Measurements from ENCODE around the gene TRPC6.

The TRPC6 gene

GRCh38 chr11:101487775-101488174 is 96.0 kb downstream of the TRPC6 start:
- Histone ChIP-seq H3F3A (ENCODE audit: control insufficient read depth, insufficient read depth) (no peaks in the 10 kb centered on the region), H3K4me3 (ENCODE audit: low read length) (no peak overlapping the region), H3K79me2 (ENCODE audit: control insufficient read depth, low read length) (no peaks in the 10 kb centered on the region), H3K4me2 (ENCODE audit: low read length) (no peak overlapping the region), H3K27me3 (ENCODE audit: control insufficient read depth, low read length) (no peaks in the 10 kb centered on the region), H3K27ac (ENCODE audit: low read depth, low read length) (no peak overlapping the region), H3K4me1 (ENCODE audit: control insufficient read depth, low read length) (no peaks in the 10 kb centered on the region), H3K9me2 (replicated peaks; ENCODE audit: control insufficient read depth, low read length) (no peaks in the 10 kb centered on the region), H3K36me3 (ENCODE audit: control insufficient read depth, low read length) (no peaks in the 10 kb centered on the region), H3K9me3 (ENCODE audit: control insufficient read depth, insufficient read depth, low read length) (no peaks in the 10 kb centered on the region), H4K20me1 (ENCODE audit: control insufficient read depth, insufficient read depth, low read depth, low read length) (no peaks in the 10 kb centered on the region)
- TF ChIP-seq EZH2phosphoT487 (IDR thresholded peaks at IDR 0.05; ENCODE audit: borderline replicate concordance, low read length): no peak
- no peak for TF ChIP-seq CTCF (IDR thresholded peaks at IDR 0.05; ENCODE audit: low read depth, low read length, poor library complexity, severe bottlenecking)

- Histone ChIP-seq H4K20me1 (ENCODE audit: control insufficient read depth, insufficient read depth, low read depth, low read length) (no peaks in the 10 kb centered on the region), H3K9me3 (ENCODE audit: control insufficient read depth, insufficient read depth, low read length) (no peaks in the 10 kb centered on the region), H3K4me2 (ENCODE audit: low read length) (no peak overlapping the region), H3K27me3 (ENCODE audit: control insufficient read depth, low read length) (no peaks in the 10 kb centered on the region), H3K79me2 (ENCODE audit: control insufficient read depth, low read length) (no peaks in the 10 kb centered on the region), H3K4me3 (ENCODE audit: low read length) (no peak overlapping the region), H3F3A (ENCODE audit: control insufficient read depth, insufficient read depth) (no peaks in the 10 kb centered on the region), H3K27ac (ENCODE audit: low read depth, low read length) (no peak overlapping the region), H3K36me3 (ENCODE audit: control insufficient read depth, low read length) (no peaks in the 10 kb centered on the region), H3K4me1 (ENCODE audit: control insufficient read depth, low read length) (no peaks in the 10 kb centered on the region), H3K9me2 (replicated peaks; ENCODE audit: control insufficient read depth, low read length) (no peaks in the 10 kb centered on the region)
- TF ChIP-seq EZH2phosphoT487 (IDR thresholded peaks at IDR 0.05; ENCODE audit: borderline replicate concordance, low read length): no peak
- TF ChIP-seq CTCF (IDR thresholded peaks at IDR 0.05; ENCODE audit: low read depth, low read length, poor library complexity, severe bottlenecking): no peak
These were observed 101.2 kb downstream of the TRPC6 start for GRCh38 chr11:101482556-101483124.

GRCh38 chr11:101478587-101479369 is 105.0 kb downstream of the TRPC6 start:
- no peaks in the 10 kb centered on the region for H3K9me2 ChIP-seq (replicated peaks; ENCODE audit: control insufficient read depth, low read length)
- no peak overlapping the region for H3K4me3 ChIP-seq (ENCODE audit: low read length)
- H3K4me1 ChIP-seq (ENCODE audit: control insufficient read depth, low read length): peaks cover 10% of the 10 kb centered on the region
- no peak overlapping the region for H3K27ac ChIP-seq (ENCODE audit: low read depth, low read length)
- H3F3A ChIP-seq (ENCODE audit: control insufficient read depth, insufficient read depth): no peaks in the 10 kb centered on the region
- no peaks in the 10 kb centered on the region for H4K20me1 ChIP-seq (ENCODE audit: control insufficient read depth, insufficient read depth, low read depth, low read length)
- H3K79me2 ChIP-seq (ENCODE audit: control insufficient read depth, low read length): no peaks in the 10 kb centered on the region
- H3K27me3 ChIP-seq (ENCODE audit: control insufficient read depth, low read length): no peaks in the 10 kb centered on the region
- H3K36me3 ChIP-seq (ENCODE audit: control insufficient read depth, low read length): no peaks in the 10 kb centered on the region
- H3K4me2 ChIP-seq (ENCODE audit: low read length): no peak overlapping the region
- TF ChIP-seq EZH2phosphoT487 (IDR thresholded peaks at IDR 0.05; ENCODE audit: borderline replicate concordance, low read length) (no peak), CTCF (IDR thresholded peaks at IDR 0.05; ENCODE audit: low read depth, low read length, poor library complexity, severe bottlenecking) (no peak)
- no peaks in the 10 kb centered on the region for H3K9me3 ChIP-seq (ENCODE audit: control insufficient read depth, insufficient read depth, low read length)
